ENCODE results near the gene CHD2.

DNA sequence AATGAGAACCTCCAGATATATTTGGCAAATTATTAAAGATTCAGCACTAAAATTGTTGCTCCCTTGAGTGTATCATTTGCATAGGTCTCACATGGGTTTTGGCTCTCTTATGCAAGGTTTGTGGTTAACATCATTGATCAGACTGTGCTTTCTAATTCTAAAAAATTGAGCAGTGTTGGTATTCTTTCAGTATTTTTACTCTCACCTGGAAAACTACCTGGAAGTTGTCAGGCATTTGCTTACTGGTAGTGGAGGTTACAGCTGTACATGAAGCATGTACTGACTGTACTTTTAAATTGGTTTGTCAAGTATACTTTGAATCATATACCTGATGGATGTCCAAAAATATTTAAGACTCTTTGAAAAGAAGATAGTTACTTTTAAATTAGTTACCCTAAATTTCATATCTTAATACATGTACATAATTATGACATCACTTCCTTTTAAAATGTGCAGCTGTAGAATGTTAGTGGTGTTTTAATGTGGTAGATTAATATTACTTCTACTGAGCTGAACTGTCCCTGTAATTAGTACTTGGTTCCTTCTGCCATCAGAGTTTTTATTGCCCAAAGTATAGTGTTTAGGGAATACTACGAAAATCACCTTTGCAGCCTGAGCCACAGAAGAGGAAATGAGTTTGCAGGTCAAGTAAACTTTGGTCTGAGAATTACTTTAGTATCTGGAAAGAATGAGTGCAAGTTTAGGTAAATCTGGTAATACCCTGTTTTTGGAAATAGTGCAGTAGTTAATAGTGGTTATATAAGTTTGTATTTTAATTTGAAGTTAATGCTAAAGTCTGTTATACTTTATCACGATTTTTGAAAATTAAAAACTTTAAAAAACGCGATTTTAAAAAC is 2.8 kb downstream of the CHD2 start:
- TF ChIP-seq EZH2phosphoT487 (IDR thresholded peaks at IDR 0.05; ENCODE audit: insufficient read depth, low read depth) (no peak), EZH2 (IDR thresholded peaks at IDR 0.05; ENCODE audit: insufficient read depth, poor library complexity, severe bottlenecking) (no peak)

Measured in GM23248 (cell line).